ENCODE results near the gene CES2. TPM values are rescaled to one million over a fixed set of nuclear protein-coding genes. Genes with fewer than 3 reads are reported as not detected.

Gene CES2
- total RNA-seq, 1 donor = 23.8 TPM

GRCh38 chr16:66898933-66899309 lies 36.4 kb upstream of the CES2 start:
- Histone ChIP-seq H3K4me3 (ENCODE audit: low read length) (no peak overlapping the region), H3K27me3 (ENCODE audit: insufficient read depth, low read length) (no peaks in the 10 kb centered on the region), H3K9me3 (ENCODE audit: low read depth, low read length) (no peaks in the 10 kb centered on the region), H3K4me1 (ENCODE audit: insufficient read depth, low read length) (peaks cover 3% of the 10 kb centered on the region)

GRCh38 chr16:66899310-66899944 lies 35.9 kb upstream of the CES2 start:
- H3K4me3 ChIP-seq (ENCODE audit: low read length) = no peak overlapping the region
- H3K4me1 ChIP-seq (ENCODE audit: insufficient read depth, low read length) = peaks cover 3% of the 10 kb centered on the region
- H3K27me3 ChIP-seq (ENCODE audit: insufficient read depth, low read length) = no peaks in the 10 kb centered on the region
- no peaks in the 10 kb centered on the region for H3K9me3 ChIP-seq (ENCODE audit: low read depth, low read length)

- Histone ChIP-seq H3K27me3 (ENCODE audit: insufficient read depth, low read length) (no peaks in the 10 kb centered on the region), H3K9me3 (ENCODE audit: low read depth, low read length) (no peaks in the 10 kb centered on the region), H3K4me1 (ENCODE audit: insufficient read depth, low read length) (peaks cover 3% of the 10 kb centered on the region), H3K4me3 (ENCODE audit: low read length) (no peak overlapping the region)
Observed at GRCh38 chr16:66899945-66900710, 35.2 kb upstream of the CES2 start.

GRCh38 chr16:66900721-66901441 lies 34.4 kb upstream of the CES2 start:
- H3K4me1 ChIP-seq (ENCODE audit: insufficient read depth, low read length) = no peaks in the 10 kb centered on the region
- no peaks in the 10 kb centered on the region for H3K27me3 ChIP-seq (ENCODE audit: insufficient read depth, low read length)
- H3K4me3 ChIP-seq (ENCODE audit: low read length) = no peak overlapping the region
- no peaks in the 10 kb centered on the region for H3K9me3 ChIP-seq (ENCODE audit: low read depth, low read length)

GRCh38 chr16:66901626-66902025 lies 33.7 kb upstream of the CES2 start:
- H3K27me3 ChIP-seq (ENCODE audit: insufficient read depth, low read length) = no peaks in the 10 kb centered on the region
- no peak overlapping the region for H3K4me3 ChIP-seq (ENCODE audit: low read length)
- H3K4me1 ChIP-seq (ENCODE audit: insufficient read depth, low read length) = no peaks in the 10 kb centered on the region
- H3K9me3 ChIP-seq (ENCODE audit: low read depth, low read length) = no peaks in the 10 kb centered on the region

GRCh38 chr16:66902648-66903543 lies 32.4 kb upstream of the CES2 start:
- Histone ChIP-seq H3K9me3 (ENCODE audit: low read depth, low read length) (no peaks in the 10 kb centered on the region), H3K4me3 (ENCODE audit: low read length) (no peak overlapping the region), H3K27me3 (ENCODE audit: insufficient read depth, low read length) (no peaks in the 10 kb centered on the region), H3K4me1 (ENCODE audit: insufficient read depth, low read length) (no peaks in the 10 kb centered on the region)

GRCh38 chr16:66903544-66904427 lies 31.5 kb upstream of the CES2 start:
- no peaks in the 10 kb centered on the region for H3K27me3 ChIP-seq (ENCODE audit: insufficient read depth, low read length)
- H3K9me3 ChIP-seq (ENCODE audit: low read depth, low read length) = no peaks in the 10 kb centered on the region
- H3K4me3 ChIP-seq (ENCODE audit: low read length) = no peak overlapping the region
- no peaks in the 10 kb centered on the region for H3K4me1 ChIP-seq (ENCODE audit: insufficient read depth, low read length)

GRCh38 chr16:66904428-66904845 lies 30.9 kb upstream of the CES2 start:
- Histone ChIP-seq H3K4me3 (ENCODE audit: low read length) (no peak overlapping the region), H3K27me3 (ENCODE audit: insufficient read depth, low read length) (no peaks in the 10 kb centered on the region), H3K9me3 (ENCODE audit: low read depth, low read length) (no peaks in the 10 kb centered on the region), H3K4me1 (ENCODE audit: insufficient read depth, low read length) (no peaks in the 10 kb centered on the region)

GRCh38 chr16:66904846-66905632 lies 30.3 kb upstream of the CES2 start:
- Histone ChIP-seq H3K9me3 (ENCODE audit: low read depth, low read length) (no peaks in the 10 kb centered on the region), H3K4me3 (ENCODE audit: low read length) (no peak overlapping the region), H3K27me3 (ENCODE audit: insufficient read depth, low read length) (no peaks in the 10 kb centered on the region), H3K4me1 (ENCODE audit: insufficient read depth, low read length) (no peaks in the 10 kb centered on the region)

GRCh38 chr16:66905633-66906539 lies 29.4 kb upstream of the CES2 start:
- H3K27me3 ChIP-seq (ENCODE audit: insufficient read depth, low read length) = no peaks in the 10 kb centered on the region

GRCh38 chr16:66906916-66907836 lies 28.1 kb upstream of the CES2 start:
- Histone ChIP-seq H3K4me3 (ENCODE audit: low read length) (no peak overlapping the region), H3K4me1 (ENCODE audit: insufficient read depth, low read length) (no peaks in the 10 kb centered on the region), H3K9me3 (ENCODE audit: low read depth, low read length) (no peaks in the 10 kb centered on the region), H3K27me3 (ENCODE audit: insufficient read depth, low read length) (no peaks in the 10 kb centered on the region)

More at GRCh38 chr16:66905633-66906539, 29.4 kb upstream of the CES2 start:
- Histone ChIP-seq H3K4me1 (ENCODE audit: insufficient read depth, low read length) (no peaks in the 10 kb centered on the region), H3K9me3 (ENCODE audit: low read depth, low read length) (no peaks in the 10 kb centered on the region), H3K4me3 (ENCODE audit: low read length) (no peak overlapping the region)

- Histone ChIP-seq H3K27me3 (ENCODE audit: insufficient read depth, low read length) (no peaks in the 10 kb centered on the region), H3K9me3 (ENCODE audit: low read depth, low read length) (no peaks in the 10 kb centered on the region), H3K4me3 (ENCODE audit: low read length) (no peak overlapping the region)
Observed at GRCh38 chr16:66908116-66908515, 27.2 kb upstream of the CES2 start.

More at GRCh38 chr16:66908116-66908515, 27.2 kb upstream of the CES2 start:
- no peaks in the 10 kb centered on the region for H3K4me1 ChIP-seq (ENCODE audit: insufficient read depth, low read length)
